CD4-positive, alpha-beta memory T cell (primary cell): ENCODE results near the gene ZMYND15. TPM values are rescaled to one million over a fixed set of nuclear protein-coding genes. Genes with fewer than 3 reads are reported as not detected.
A peak's percentile ranks its signal among the peaks of the same experiment; 100 is the strongest.
"Not testable (repeated sequence)": the region's sequence is repeated elsewhere in the genome, so short reads cannot be mapped to it uniquely, and the experiment has no call there.

Experiments used
- CTCF ChIA-PET: fragments of 350-600 bp; sonication (Branson Sonifier 250); formaldehyde crosslinking; loops from one replicate; lab custom pipeline; 2021; ENCODE audit warnings: inconsistent platforms; ENCODE audit not compliant: partially characterized antibody; lab: Charles Lee
- POLR2A ChIA-PET: fragments of 350-600 bp; sonication (Branson Sonifier 250); formaldehyde crosslinking; loops from one replicate; lab custom pipeline; 2021; ENCODE audit not compliant: partially characterized antibody; lab: Charles Lee
- DNase-seq, 5 donors: peaks; one replicate each; pipeline versions ENCODE4 v3.0.0 to v3.0.0-alpha.2; 2020 to 2022; ENCODE audit warnings: mixed read lengths in 1 of 5
- H3K27ac ChIP-seq: one replicate; pipeline ENCODE4 v1.7.0; 2013; ENCODE audit warnings: low read depth, low read length
- H3K27me3 ChIP-seq: 2 replicates; pipeline ENCODE4 v1.7.0; 2013; ENCODE audit warnings: mild to moderate bottlenecking, low read length, moderate library complexity; ENCODE audit not compliant: insufficient read depth
- H3K36me3 ChIP-seq: 2 replicates; pipeline ENCODE4 v1.7.0; 2013; ENCODE audit warnings: mild to moderate bottlenecking, low read length, moderate library complexity; ENCODE audit not compliant: insufficient read depth
- H3K4me1 ChIP-seq: 2 replicates; pipeline ENCODE4 v1.7.0; 2013; ENCODE audit warnings: mild to moderate bottlenecking, low read length, moderate library complexity; ENCODE audit not compliant: insufficient read depth
- H3K4me3 ChIP-seq, 2 donors: one replicate each; pipeline ENCODE4 v1.7.0; 2013; ENCODE audit warnings: low read length in 2 of 2, mild to moderate bottlenecking in 1 of 2
- H3K9me3 ChIP-seq, 2 donors: one replicate each; pipeline ENCODE4 v1.7.0; 2013; ENCODE audit warnings: low read length in 2 of 2, control low read depth in 1 of 2; ENCODE audit not compliant: control insufficient read depth in 1 of 2
- H3K27ac Mint-ChIP-seq, 7 donors: one replicate each; pipeline ENCODE4 v1.8.0; 2020 to 2021; ENCODE audit warnings: mixed read lengths in 7 of 7, mild to moderate bottlenecking in 6 of 7, inconsistent platforms in 3 of 7, moderate library complexity in 3 of 7
- H3K27me3 Mint-ChIP-seq, 2 donors: one replicate each; pipeline ENCODE4 v1.8.0; 2020 to 2021; ENCODE audit warnings: mixed read lengths in 2 of 2
- H3K36me3 Mint-ChIP-seq, 2 donors: one replicate each; pipeline ENCODE4 v1.8.0; 2020 to 2021; ENCODE audit warnings: mixed read lengths in 2 of 2, inconsistent platforms in 1 of 2, mild to moderate bottlenecking in 1 of 2
- H3K4me1 Mint-ChIP-seq, 4 donors: one replicate each; pipeline ENCODE4 v1.8.0; 2020 to 2021; ENCODE audit warnings: mixed read lengths in 4 of 4, mild to moderate bottlenecking in 1 of 4
- H3K4me3 Mint-ChIP-seq, 8 donors: one replicate each; pipeline ENCODE4 v1.8.0; 2020 to 2021; ENCODE audit warnings: mixed read lengths in 8 of 8, mild to moderate bottlenecking in 7 of 8, moderate library complexity in 6 of 8, inconsistent platforms in 3 of 8
- H3K9me3 Mint-ChIP-seq, 8 donors: one replicate each; pipeline ENCODE4 v1.8.0; 2020 to 2021; ENCODE audit warnings: mixed read lengths in 8 of 8, mild to moderate bottlenecking in 5 of 8, inconsistent platforms in 3 of 8, moderate library complexity in 1 of 8
- intact Hi-C: fragments of 100-400 bp; cut with micrococcal nuclease; formaldehyde crosslinking; loops from one replicate; pipeline ENCODE4 v1.15.1; 2023
- polyA plus RNA-seq, 2 donors: library from polyadenylated mRNA; unstranded; fragments of 300-500 nt; fragmentation: Illumina TruSeq; gene quantifications; one replicate each; pipeline ENCODE4 v1.2.3, GENCODE V29; 2021
- total RNA-seq, 2 experiments: library from RNA; stranded (reverse); gene quantifications; one replicate each; pipeline ENCODE4 v1.2.3, GENCODE V29; 2021

Gene ZMYND15
- under 1 TPM; 0.41 to 0.44 TPM for total RNA-seq
- polyA plus RNA-seq = under 1 TPM in 1 of 2 donors, not detected in 1; 0.15 TPM

DNA sequence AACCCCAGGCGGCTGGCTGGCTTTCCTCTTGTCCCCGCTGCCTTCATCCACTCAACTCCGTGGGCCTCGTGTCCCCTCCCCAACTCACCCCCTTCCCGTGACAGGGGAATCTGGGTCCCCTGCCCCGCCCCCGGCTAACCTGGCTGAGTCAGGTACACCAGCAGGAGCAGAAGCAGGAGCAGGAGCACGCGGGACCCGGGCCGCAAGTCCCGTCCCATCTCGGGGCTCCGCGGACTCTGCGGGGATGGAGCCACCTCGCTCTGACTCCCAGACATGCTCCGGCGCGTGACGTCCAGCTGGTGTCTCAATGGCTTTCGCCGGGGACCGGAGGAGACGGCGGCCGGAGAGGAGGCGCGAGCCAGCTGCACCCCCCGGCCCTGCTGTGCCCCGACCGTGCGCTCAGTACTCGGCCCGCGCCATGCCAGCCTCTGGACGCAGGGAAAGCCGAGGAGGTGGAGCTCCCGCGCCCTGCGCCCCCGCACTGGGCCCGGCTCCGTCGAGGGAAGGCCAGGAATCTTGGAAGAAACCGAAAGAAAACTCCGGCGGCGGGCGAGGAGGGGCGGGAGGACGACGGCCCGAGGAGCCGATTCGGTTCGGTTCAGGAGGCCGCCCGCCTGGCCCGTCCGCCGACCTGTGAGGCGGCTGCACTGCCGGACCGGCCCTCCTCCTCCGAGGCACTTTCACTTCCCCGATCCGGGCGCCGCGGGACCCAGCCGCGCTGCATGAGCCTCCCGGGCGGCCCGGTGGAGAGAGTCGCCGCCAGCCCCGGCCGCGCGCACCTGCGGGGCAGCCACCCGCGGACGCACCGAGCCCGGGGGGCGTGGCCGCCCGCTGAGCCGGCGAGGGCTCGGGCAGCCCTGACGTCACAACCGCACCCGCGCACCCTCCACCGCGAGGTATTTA, at the start of gene ZMYND15, which contains the start of gene CXCL16:
TSS of gene ZMYND15 (plus strand) at position 712 of the 903 bp plus-strand sequence. CDS start 716 bp downstream, outside the sequence.
TSS of gene CXCL16 (minus strand) at position 807 of the 903 bp plus-strand sequence. CDS start at position 218, 589 bp downstream.
- no peaks in the 10 kb centered on the region for H3K36me3 Mint-ChIP-seq
- peak within 1 kb of the TSS; percentile 23 to 67 for H3K4me3 ChIP-seq
- H3K27ac ChIP-seq = peak within 1 kb of the TSS; percentile 25
- intact Hi-C loops = loop anchor here (1.0 to 2.0 kb wide), 2 partner anchors 29 to 143 kb away; partner anchors contain the start of gene ARRB2
- no peaks in the 10 kb centered on the region for H3K9me3 ChIP-seq
- peak within 1 kb of the TSS; percentile 77 to 97 (median 93) for H3K27ac Mint-ChIP-seq
- CTCF ChIA-PET = interaction anchor here (1.6 kb wide), 1 partner anchor 29 kb away, joined by 4 read pairs; the partner anchor contains the start of gene ARRB2
- no peaks in the 10 kb centered on the region for H3K9me3 Mint-ChIP-seq
- peaks cover 19% of the 10 kb centered on the region for H3K4me1 ChIP-seq
- peak; percentile 63 to 81 (median 67) for DNase-seq
- H3K36me3 ChIP-seq = no peaks in the 10 kb centered on the region
- H3K4me1 Mint-ChIP-seq = peaks cover 10 to 22% (median 14%) of the 10 kb centered on the region in 4 donors
- POLR2A ChIA-PET = interaction anchor here (0.8 to 1.9 kb wide), 6 partner anchors 24 to 209 kb away, joined by 3 to 6 read pairs (median 4); partner anchors contain the start of genes ARRB2 and PFN1
- H3K27me3 ChIP-seq = no peaks in the 10 kb centered on the region
- peak within 1 kb of the TSS; percentile 90 to 95 (median 92) for H3K4me3 Mint-ChIP-seq
- H3K27me3 Mint-ChIP-seq = peaks cover 1 to 6% of the 10 kb centered on the region in 2 donors

DNA sequence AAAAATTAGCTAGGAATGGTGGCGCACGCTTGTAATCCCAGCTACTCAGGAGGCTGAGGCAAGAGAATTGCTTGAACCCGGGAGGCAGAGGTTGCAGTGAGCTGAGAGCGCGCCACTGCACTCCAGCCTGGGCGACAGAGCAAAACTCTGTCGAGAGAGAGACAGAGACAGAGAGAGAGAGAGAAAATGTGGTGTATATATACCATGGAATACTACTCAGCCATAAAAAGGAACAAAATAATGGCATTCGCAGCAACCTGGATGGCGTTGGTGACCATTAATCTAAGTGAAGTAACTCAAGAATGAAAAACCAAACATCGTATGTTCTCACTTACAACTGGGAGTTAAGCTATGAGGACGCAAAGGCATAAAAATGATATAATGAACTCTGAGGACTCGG, 49.8 kb upstream of the ZMYND15 start:
- H3K4me3 Mint-ChIP-seq, H3K27ac ChIP-seq, CTCF ChIA-PET, H3K4me1 ChIP-seq, POLR2A ChIA-PET, H3K27me3 Mint-ChIP-seq, DNase-seq, H3K9me3 Mint-ChIP-seq, intact Hi-C loops, H3K27me3 ChIP-seq, H3K9me3 ChIP-seq, H3K4me3 ChIP-seq: not testable (repeated sequence)
- peaks cover 18% of the 10 kb centered on the region for H3K36me3 ChIP-seq
- Mint-ChIP-seq H3K4me1 (peaks cover 12 to 50% (median 35%) of the 10 kb centered on the region in 4 donors), H3K27ac (peak overlapping the region in 1 of 7 donors; percentile 8), H3K36me3 (peaks cover 49 to 67% of the 10 kb centered on the region in 2 donors)

DNA sequence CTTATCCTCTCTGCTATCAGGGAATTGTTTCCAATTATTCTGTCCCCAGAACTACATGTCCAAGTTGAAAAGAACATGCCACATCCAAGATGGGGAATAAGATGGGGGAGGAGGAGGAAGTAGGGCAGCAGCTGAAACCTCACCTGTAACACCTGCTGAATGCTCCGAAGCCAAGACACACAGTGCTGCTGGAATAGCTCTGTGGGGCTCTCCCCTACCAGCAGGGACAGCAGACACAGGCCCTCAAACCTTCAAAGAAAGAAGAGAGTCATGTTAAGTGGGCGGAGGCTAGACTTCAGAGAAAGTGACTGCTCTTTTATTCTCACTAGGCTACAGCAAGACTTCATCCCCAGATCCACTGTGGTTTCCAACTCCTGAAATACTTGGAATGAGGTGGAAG, 48.9 kb upstream of the ZMYND15 start:
- Mint-ChIP-seq H3K36me3 (peaks cover 44 to 62% of the 10 kb centered on the region in 2 donors), H3K4me1 (peaks cover 11 to 51% (median 34%) of the 10 kb centered on the region in 4 donors), H3K27me3 (no peaks in the 10 kb centered on the region), H3K9me3 (no peaks in the 10 kb centered on the region), H3K27ac (peak overlapping the region in 2 of 7 donors; percentile 44 to 48), H3K4me3 (no peak overlapping the region)
- no peak overlapping the region for H3K27ac ChIP-seq
- ChIA-PET POLR2A (no interaction called here), CTCF (interaction anchor here (0.6 to 1.3 kb wide), 2 partner anchors 13 to 213 kb away, joined by 3 read pairs; partner anchors contain the start of genes CHRNE and PELP1)
- intact Hi-C loops = no loop called here
- H3K36me3 ChIP-seq = peaks cover 12% of the 10 kb centered on the region
- no peaks in the 10 kb centered on the region for H3K9me3 ChIP-seq
- no peak for DNase-seq
- H3K27me3 ChIP-seq = no peaks in the 10 kb centered on the region
- peaks cover 6% of the 10 kb centered on the region for H3K4me1 ChIP-seq
- no peak overlapping the region for H3K4me3 ChIP-seq

DNA sequence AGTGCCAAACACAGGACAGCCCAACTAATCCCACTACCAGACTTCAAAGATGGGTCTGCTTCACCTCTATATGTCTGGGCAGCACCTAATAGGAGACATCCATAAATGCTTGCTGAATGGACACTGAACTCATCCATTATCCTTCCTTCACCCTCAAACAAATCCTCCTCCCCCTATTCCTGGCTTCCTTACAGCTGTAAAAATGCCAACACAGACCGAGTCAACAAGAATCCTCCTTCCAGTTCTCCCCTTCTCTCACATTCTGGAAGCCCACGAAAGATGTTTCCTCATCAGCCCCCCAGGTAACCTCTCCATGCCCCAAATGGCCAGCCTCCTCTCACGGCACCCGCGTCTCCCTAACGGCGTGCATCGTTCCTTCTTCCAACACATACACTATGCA, 47.9 kb upstream of the ZMYND15 start:
- H3K4me3 ChIP-seq = no peak overlapping the region
- H3K36me3 Mint-ChIP-seq = peaks cover 39 to 63% of the 10 kb centered on the region in 2 donors
- peak overlapping the region in 5 of 7 donors; percentile 10 to 85 (median 64) for H3K27ac Mint-ChIP-seq
- intact Hi-C loops = no loop called here
- H3K9me3 Mint-ChIP-seq = no peaks in the 10 kb centered on the region
- H3K4me1 Mint-ChIP-seq = peaks cover 17 to 56% (median 39%) of the 10 kb centered on the region in 4 donors
- ChIA-PET POLR2A (no interaction called here), CTCF (interaction anchor here (0.6 to 1.3 kb wide), 2 partner anchors 12 to 212 kb away, joined by 3 read pairs; partner anchors contain the start of genes CHRNE and PELP1)
- no peak overlapping the region for H3K4me3 Mint-ChIP-seq
- peaks cover 12% of the 10 kb centered on the region for H3K36me3 ChIP-seq
- no peak overlapping the region for H3K27ac ChIP-seq
- no peaks in the 10 kb centered on the region for H3K27me3 Mint-ChIP-seq
- peaks cover 14% of the 10 kb centered on the region for H3K4me1 ChIP-seq
- H3K27me3 ChIP-seq = no peaks in the 10 kb centered on the region
- no peak for DNase-seq
- H3K9me3 ChIP-seq = no peaks in the 10 kb centered on the region

DNA sequence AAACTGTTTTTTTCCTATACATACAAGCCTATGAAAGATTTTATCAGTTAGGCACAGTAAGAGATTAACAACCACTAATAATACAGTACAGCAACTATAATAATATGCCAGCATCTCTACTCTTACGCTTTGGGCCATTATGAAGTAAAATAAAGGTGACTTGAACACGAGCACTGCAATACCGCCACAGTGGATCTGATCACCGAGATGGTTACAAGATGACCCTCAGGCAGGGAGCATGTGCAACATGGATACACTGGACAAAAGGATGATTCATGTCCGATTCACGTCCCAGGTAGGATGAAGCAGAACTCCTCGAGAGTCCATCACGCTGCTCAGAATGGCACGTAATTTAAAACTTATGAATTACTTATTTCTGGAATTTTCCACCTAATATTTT, 46.2 kb upstream of the ZMYND15 start:
- no peaks in the 10 kb centered on the region for H3K9me3 ChIP-seq
- H3K27me3 ChIP-seq = no peaks in the 10 kb centered on the region
- no peak for DNase-seq
- intact Hi-C loops = no loop called here
- peaks cover 12% of the 10 kb centered on the region for H3K36me3 ChIP-seq
- Mint-ChIP-seq H3K27me3 (no peaks in the 10 kb centered on the region), H3K27ac (peak overlapping the region in 1 of 7 donors; percentile 73), H3K9me3 (no peaks in the 10 kb centered on the region), H3K4me1 (peaks cover 16 to 56% (median 43%) of the 10 kb centered on the region in 4 donors), H3K4me3 (peak overlapping the region in 1 of 8 donors; percentile 12), H3K36me3 (peaks cover 34 to 54% of the 10 kb centered on the region in 2 donors)
- H3K4me1 ChIP-seq = peaks cover 21% of the 10 kb centered on the region
- ChIA-PET POLR2A (interaction anchor here (0.7 kb wide), 1 partner anchor 10 kb away, joined by 3 read pairs; no protein-coding TSS in a partner anchor), CTCF (no interaction called here)
- no peak overlapping the region for H3K4me3 ChIP-seq
- no peak overlapping the region for H3K27ac ChIP-seq

DNA sequence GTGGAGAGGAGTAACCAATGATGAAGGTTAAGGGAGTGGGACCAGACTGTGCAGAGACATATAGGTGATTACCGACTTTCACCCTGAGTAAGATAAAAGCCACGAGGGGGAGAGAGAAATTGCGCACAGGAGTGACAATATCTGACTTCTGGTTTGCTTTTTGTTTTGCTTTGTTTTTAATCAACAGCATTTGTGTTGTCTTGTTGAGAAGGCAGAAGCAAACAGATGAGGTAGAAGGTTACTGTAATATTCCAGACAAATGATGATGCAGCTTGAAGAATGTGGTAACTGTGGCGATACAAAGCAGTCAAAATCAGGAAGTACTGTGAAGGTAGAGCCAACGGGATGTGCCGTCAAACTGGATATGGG, 43.2 kb upstream of the ZMYND15 start:
- ChIA-PET CTCF (no interaction called here), POLR2A (interaction anchor here (0.6 to 1.2 kb wide), 3 partner anchors 15 to 34 kb away, joined by 3 to 4 read pairs (median 3); partner anchors contain the start of gene MED11)
- Mint-ChIP-seq H3K4me3 (peak overlapping the region; percentile 56 to 86 (median 77)), H3K9me3 (no peaks in the 10 kb centered on the region), H3K27me3 (no peaks in the 10 kb centered on the region), H3K27ac (peak overlapping the region; percentile 86 to 99 (median 96)), H3K36me3 (peaks cover 9 to 28% of the 10 kb centered on the region in 2 donors), H3K4me1 (peaks cover 16 to 45% (median 37%) of the 10 kb centered on the region in 4 donors)
- Histone ChIP-seq H3K27me3 (no peaks in the 10 kb centered on the region), H3K27ac (peak overlapping the region; percentile 65), H3K4me3 (peak overlapping the region in 1 of 2 donors; percentile 34), H3K9me3 (no peaks in the 10 kb centered on the region), H3K4me1 (peaks cover 23% of the 10 kb centered on the region), H3K36me3 (no peaks in the 10 kb centered on the region)
- DNase-seq = peak; percentile 49 to 68 (median 53)
- intact Hi-C loops = no loop called here
